OCI-LY7 (cell line): ENCODE results near the gene ADCY1. TPM values are rescaled to one million over a fixed set of nuclear protein-coding genes. Genes with fewer than 3 reads are reported as not detected.

Experiments used
- BruUV-seq: library from RNA; stranded (reverse); fragments of 400-500 nt; replicated peaks from 2 replicates; lab custom pipeline; 2021; lab: Mats Ljungman, UMichigan
- CTCF ChIA-PET: fragments of 300-600 bp; sonication (Branson Sonifier 250); formaldehyde crosslinking; loops from one replicate; lab custom pipeline; 2022; ENCODE audit warnings: antibody characterized with exemption; ENCODE audit not compliant: unreplicated experiment; lab: Charles Lee
- POLR2A ChIA-PET: fragments of 300-600 bp; sonication (Branson Sonifier 250); formaldehyde crosslinking; loops from one replicate; lab custom pipeline; 2022; ENCODE audit warnings: antibody characterized with exemption; lab: Charles Lee
- DNase-seq: peaks from one replicate; pipeline ENCODE4 v3.0.0-alpha.2; 2015; ENCODE audit warnings: low spot score
- H2AFZ ChIP-seq: fragments of 200-600 bp; sonication (generic), shearing (Covaris generic); 2 replicates; pipeline ENCODE4 v1.6.1; 2014; ENCODE audit warnings: mild to moderate bottlenecking, antibody characterized with exemption, low read length, moderate library complexity
- H3K27ac ChIP-seq: fragments of 200-600 bp; sonication (generic); 2 replicates; pipeline ENCODE4 v1.5.1; 2014; ENCODE audit warnings: mixed run types, low read depth, mild to moderate bottlenecking, moderate library complexity, low read length, inconsistent platforms; ENCODE audit not compliant: poor library complexity, severe bottlenecking
- H3K36me3 ChIP-seq: fragments of 200-600 bp; sonication (generic); 2 replicates; pipeline ENCODE4 v1.6.1; 2014; ENCODE audit warnings: mild to moderate bottlenecking, antibody characterized with exemption, low read length, moderate library complexity, mixed read lengths; ENCODE audit not compliant: insufficient read depth
- H3K4me1 ChIP-seq: fragments of 200-600 bp; sonication (generic); 2 replicates; pipeline ENCODE4 v1.5.1; 2014; ENCODE audit warnings: mild to moderate bottlenecking, low read length; ENCODE audit not compliant: insufficient read depth, poor library complexity, severe bottlenecking
- H3K4me2 ChIP-seq: fragments of 200-600 bp; sonication (generic); 2 replicates; pipeline ENCODE4 v1.6.1; 2014; ENCODE audit warnings: mild to moderate bottlenecking, low read length
- H3K4me3 ChIP-seq: fragments of 200-600 bp; sonication (generic); 2 replicates; pipeline ENCODE4 v1.5.1; 2014; ENCODE audit warnings: mild to moderate bottlenecking, low read depth, low read length; ENCODE audit not compliant: poor library complexity, severe bottlenecking
- H3K79me2 ChIP-seq: fragments of 200-600 bp; sonication (generic); 2 replicates; pipeline ENCODE4 v1.6.1; 2016; ENCODE audit warnings: low read depth, mild to moderate bottlenecking, low read length, moderate library complexity, mixed read lengths; ENCODE audit not compliant: insufficient read depth
- H3K9me2 ChIP-seq: fragments of 200-600 bp; sonication (generic); 2 replicates; pipeline ENCODE4 v1.6.1; 2016; ENCODE audit warnings: mild to moderate bottlenecking, low read length, mixed read lengths; ENCODE audit not compliant: insufficient read depth
- H3K9me3 ChIP-seq: fragments of 200-600 bp; sonication (generic); 2 replicates; pipeline ENCODE4 v1.6.1; 2014; ENCODE audit warnings: mild to moderate bottlenecking, mixed run types, low read length, mixed read lengths
- H4K20me1 ChIP-seq: fragments of 200-600 bp; sonication (generic); 2 replicates; pipeline ENCODE4 v1.6.1; 2014; ENCODE audit warnings: mild to moderate bottlenecking, antibody characterized with exemption, low read length, moderate library complexity, mixed read lengths; ENCODE audit not compliant: insufficient read depth
- CTCF ChIP-seq: fragments of 200-600 bp; sonication (generic); conservative IDR thresholded peaks from 2 replicates; pipeline ENCODE4 v1.5.1; 2014; ENCODE audit warnings: mild to moderate bottlenecking, antibody characterized with exemption, low read length, moderate library complexity, mixed read lengths
- EZH2phosphoT487 ChIP-seq: fragments of 200-600 bp; sonication (generic); IDR thresholded peaks from 2 replicates; pipeline ENCODE4 v1.6.1; 2018; ENCODE audit warnings: low read depth, borderline replicate concordance, mild to moderate bottlenecking, mixed run types, antibody characterized with exemption, low read length, moderate library complexity, mixed read lengths
- intact Hi-C: fragments of 100-400 bp; cut with micrococcal nuclease; formaldehyde crosslinking; loops from one replicate; pipeline ENCODE4 v1.10.0; 2022; ENCODE audit not compliant: unreplicated experiment
- total RNA-seq, 2 experiments: library from RNA; depleted of rRNA in 1 of 2; stranded (reverse); fragments of >200 nt in 1 of 2; shearing (Covaris generic) in 1 of 2; gene quantifications; 2 replicates each; pipeline ENCODE4 v1.2.3, GENCODE V29; 2014 to 2022

ADCY1 gene
- total RNA-seq, 2 experiments from 2014 or later: 0.13 TPM; not detected in 1

GRCh38 chr7:45670717-45671116, 96.5 kb downstream of the ADCY1 start:
- Histone ChIP-seq H2AFZ (no peak overlapping the region), H4K20me1 (no peaks in the 10 kb centered on the region), H3K9me3 (no peaks in the 10 kb centered on the region), H3K36me3 (no peaks in the 10 kb centered on the region), H3K79me2 (no peaks in the 10 kb centered on the region), H3K9me2 (no peaks in the 10 kb centered on the region), H3K4me3 (no peak overlapping the region), H3K27ac (no peak overlapping the region), H3K4me2 (no peak overlapping the region), H3K4me1 (no peaks in the 10 kb centered on the region)
- POLR2A ChIA-PET: no interaction called here
- no peak for TF ChIP-seq CTCF
- TF ChIP-seq EZH2phosphoT487: no peak
- no peak for DNase-seq
- CTCF ChIA-PET: no interaction called here
- intact Hi-C loops: no loop called here
- no TSS peak for BruUV-seq

GRCh38 chr7:45677311-45677900, 103.2 kb downstream of the ADCY1 start:
- intact Hi-C loops: no loop called here
- Histone ChIP-seq H3K4me3 (no peak overlapping the region), H3K27ac (no peak overlapping the region), H3K79me2 (no peaks in the 10 kb centered on the region), H2AFZ (no peak overlapping the region), H4K20me1 (no peaks in the 10 kb centered on the region), H3K4me1 (no peaks in the 10 kb centered on the region), H3K9me3 (no peaks in the 10 kb centered on the region), H3K36me3 (no peaks in the 10 kb centered on the region), H3K9me2 (no peaks in the 10 kb centered on the region), H3K4me2 (no peak overlapping the region)
- DNase-seq: no peak
- no TSS peak for BruUV-seq
- ChIA-PET POLR2A (interaction anchor here (0.6 kb wide), 1 partner anchor 204 kb away, joined by 3 read pairs; no protein-coding TSS in a partner anchor), CTCF (interaction anchor here (0.6 kb wide), 1 partner anchor 14 kb away, joined by 6 read pairs; no protein-coding TSS in a partner anchor)
- no peak for TF ChIP-seq CTCF
- no peak for TF ChIP-seq EZH2phosphoT487

GRCh38 chr7:45679516-45679915, 105.3 kb downstream of the ADCY1 start:
- no peaks in the 10 kb centered on the region for H3K9me2 ChIP-seq
- no peaks in the 10 kb centered on the region for H3K4me1 ChIP-seq
- no peak overlapping the region for H3K27ac ChIP-seq
- no peak overlapping the region for H3K4me3 ChIP-seq
- no peak overlapping the region for H2AFZ ChIP-seq
- TF ChIP-seq CTCF (no peak), EZH2phosphoT487 (no peak)
- no peaks in the 10 kb centered on the region for H4K20me1 ChIP-seq
- no peak for DNase-seq
- H3K36me3 ChIP-seq: no peaks in the 10 kb centered on the region
- H3K4me2 ChIP-seq: no peak overlapping the region
- no peaks in the 10 kb centered on the region for H3K79me2 ChIP-seq
- ChIA-PET POLR2A (no interaction called here), CTCF (no interaction called here)
- no TSS peak for BruUV-seq
- intact Hi-C loops: no loop called here
- H3K9me3 ChIP-seq: no peaks in the 10 kb centered on the region
